ENCODE data around the gene KRTAP3-1. TPM values are rescaled to one million over a fixed set of nuclear protein-coding genes. Genes with fewer than 3 reads are reported as not detected.
"Not testable (repeated sequence)": the region's sequence is repeated elsewhere in the genome, so short reads cannot be mapped to it uniquely, and the experiment has no call there.

The KRTAP3-1 gene
- not detected for total RNA-seq
- not detected for total RNA-seq (2013)

- H3K4me3 Mint-ChIP-seq, result no peak within 1 kb of the TSS
- no peaks in the 10 kb centered on the region for H3K36me3 ChIP-seq (ENCODE audit: control insufficient read depth, insufficient read depth, low read length)
- H3K36me3 Mint-ChIP-seq, result no peaks in the 10 kb centered on the region
- no peak within 1 kb of the TSS for H3K27ac ChIP-seq (ENCODE audit: low read length)
- 93% methylated on average over 6 of the region's 8 CpGs for WGBS (ENCODE audit: insufficient coverage)
- no peaks in the 10 kb centered on the region for H3K4me1 ChIP-seq (ENCODE audit: control insufficient read depth, insufficient read depth, low read length)
- DNase-seq, result no peak
- no peak for ATAC-seq
- no peaks in the 10 kb centered on the region for H3K9me3 ChIP-seq (ENCODE audit: control insufficient read depth, insufficient read depth, low read length)
- no peak within 1 kb of the TSS for H3K4me3 ChIP-seq (ENCODE audit: low read length)
- H3K27me3 ChIP-seq (ENCODE audit: control insufficient read depth, insufficient read depth, low read length), result peaks cover 5% of the 10 kb centered on the region
- TF ChIP-seq, protein P1, sequence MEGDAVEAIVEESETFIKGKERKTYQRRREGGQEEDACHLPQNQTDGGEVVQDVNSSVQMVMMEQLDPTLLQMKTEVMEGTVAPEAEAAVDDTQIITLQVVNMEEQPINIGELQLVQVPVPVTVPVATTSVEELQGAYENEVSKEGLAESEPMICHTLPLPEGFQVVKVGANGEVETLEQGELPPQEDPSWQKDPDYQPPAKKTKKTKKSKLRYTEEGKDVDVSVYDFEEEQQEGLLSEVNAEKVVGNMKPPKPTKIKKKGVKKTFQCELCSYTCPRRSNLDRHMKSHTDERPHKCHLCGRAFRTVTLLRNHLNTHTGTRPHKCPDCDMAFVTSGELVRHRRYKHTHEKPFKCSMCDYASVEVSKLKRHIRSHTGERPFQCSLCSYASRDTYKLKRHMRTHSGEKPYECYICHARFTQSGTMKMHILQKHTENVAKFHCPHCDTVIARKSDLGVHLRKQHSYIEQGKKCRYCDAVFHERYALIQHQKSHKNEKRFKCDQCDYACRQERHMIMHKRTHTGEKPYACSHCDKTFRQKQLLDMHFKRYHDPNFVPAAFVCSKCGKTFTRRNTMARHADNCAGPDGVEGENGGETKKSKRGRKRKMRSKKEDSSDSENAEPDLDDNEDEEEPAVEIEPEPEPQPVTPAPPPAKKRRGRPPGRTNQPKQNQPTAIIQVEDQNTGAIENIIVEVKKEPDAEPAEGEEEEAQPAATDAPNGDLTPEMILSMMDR (IDR thresholded peaks at IDR 0.05), result no peak
- H3K9me3 Mint-ChIP-seq, result no peaks in the 10 kb centered on the region
- H3K27me3 Mint-ChIP-seq (ENCODE audit: low read depth in 2 of 2), result peaks cover 12 to 19% of the 10 kb centered on the region in 2 donors
- no peak within 1 kb of the TSS for H3K27ac Mint-ChIP-seq
- intact Hi-C loops (cut with micrococcal nuclease), result no loop called here
- no peaks in the 10 kb centered on the region for H3K4me1 Mint-ChIP-seq
These were observed at the start of gene KRTAP3-1 for GRCh38 chr17:41008811-41009210. Gene KRTAP3-1 (minus strand): TSS chr17:41009128. CDS start chr17:41009074, 54 bp downstream.

DNA sequence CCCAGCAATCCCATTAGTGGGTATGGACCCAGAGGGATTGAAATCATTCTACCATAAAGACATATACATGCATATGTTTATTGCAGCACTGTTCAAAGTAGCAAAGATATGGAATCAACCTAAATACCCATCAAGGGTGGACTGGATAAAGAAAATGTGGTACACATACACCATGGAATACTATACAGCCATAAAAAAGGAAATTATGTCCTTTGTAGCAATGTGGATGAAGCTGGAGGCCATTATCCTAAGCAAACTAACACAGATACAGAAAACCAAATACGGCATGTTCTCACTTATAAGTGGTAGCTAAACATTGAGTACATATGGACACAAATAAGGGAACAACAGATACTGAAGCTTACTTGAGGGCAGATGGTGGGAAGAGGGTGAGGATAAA lies 48.6 kb upstream of the KRTAP3-1 start:
- no peak overlapping the region for H3K4me3 Mint-ChIP-seq

GRCh38 chr17:41055130-41055529 lies 46.2 kb upstream of the KRTAP3-1 start, which contains the start of gene KRTAP2-2:
Gene KRTAP2-2 (minus strand): TSS chr17:41055230. CDS start chr17:41055211, 19 bp downstream.
- H3K36me3 ChIP-seq (ENCODE audit: control insufficient read depth, insufficient read depth, low read length); H3K4me3 ChIP-seq (ENCODE audit: low read length); DNase-seq; H3K36me3 Mint-ChIP-seq; H3K4me1 Mint-ChIP-seq; H3K27ac Mint-ChIP-seq; intact Hi-C loops (cut with micrococcal nuclease); H3K9me3 Mint-ChIP-seq; H3K27ac ChIP-seq (ENCODE audit: low read length); H3K4me1 ChIP-seq (ENCODE audit: control insufficient read depth, insufficient read depth, low read length); ATAC-seq; H3K4me3 Mint-ChIP-seq; H3K9me3 ChIP-seq (ENCODE audit: control insufficient read depth, insufficient read depth, low read length); H3K27me3 ChIP-seq (ENCODE audit: control insufficient read depth, insufficient read depth, low read length): not testable (repeated sequence)
- peaks cover 16 to 50% of the 10 kb centered on the region in 2 donors for H3K27me3 Mint-ChIP-seq (ENCODE audit: low read depth in 2 of 2)
- WGBS (ENCODE audit: insufficient coverage), result no CpG with 5 or more reads among the region's 6 CpGs

More for the DNA sequence above, 48.6 kb upstream of the KRTAP3-1 start:
- Histone ChIP-seq H3K36me3 (ENCODE audit: control insufficient read depth, insufficient read depth, low read length) (no peaks in the 10 kb centered on the region), H3K9me3 (ENCODE audit: control insufficient read depth, insufficient read depth, low read length) (no peaks in the 10 kb centered on the region), H3K4me3 (ENCODE audit: low read length) (no peak overlapping the region), H3K27me3 (ENCODE audit: control insufficient read depth, insufficient read depth, low read length) (no peaks in the 10 kb centered on the region), H3K4me1 (ENCODE audit: control insufficient read depth, insufficient read depth, low read length) (no peaks in the 10 kb centered on the region), H3K27ac (ENCODE audit: low read length) (no peak overlapping the region)
- WGBS (ENCODE audit: insufficient coverage), result 83% methylated on average over 1 of the region's 1 CpG
- Mint-ChIP-seq H3K27me3 (ENCODE audit: low read depth in 2 of 2) (peaks cover 18 to 59% of the 10 kb centered on the region in 2 donors), H3K36me3 (no peaks in the 10 kb centered on the region), H3K9me3 (peaks cover 2 to 3% of the 10 kb centered on the region in 2 donors), H3K4me1 (no peaks in the 10 kb centered on the region), H3K27ac (no peak overlapping the region)
- DNase-seq, result no peak
- intact Hi-C loops (cut with micrococcal nuclease), result no loop called here
- TF ChIP-seq, protein P1 (IDR thresholded peaks at IDR 0.05), result no peak
- ATAC-seq, result no peak

DNA sequence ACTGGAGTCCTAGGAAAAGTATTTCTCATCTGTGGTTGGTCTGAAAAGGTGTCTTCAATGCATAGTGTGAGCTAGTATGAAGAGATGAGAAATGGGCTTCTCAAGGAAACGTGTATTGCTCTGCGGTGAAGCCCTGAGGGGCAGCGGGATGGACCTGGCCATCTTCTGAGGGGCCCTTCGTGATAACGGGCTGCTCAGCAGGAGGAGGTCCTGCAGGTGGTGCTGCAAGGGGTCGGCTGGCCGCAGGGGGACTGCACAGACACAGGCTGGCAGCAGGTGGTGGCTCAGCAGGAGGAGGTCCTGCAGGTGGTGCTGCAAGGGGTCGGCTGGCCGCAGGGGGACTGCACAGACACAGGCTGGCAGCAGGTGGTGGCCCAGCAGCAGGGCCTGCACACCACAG lies 45.6 kb upstream of the KRTAP3-1 start:
- H3K27me3 ChIP-seq (ENCODE audit: control insufficient read depth, insufficient read depth, low read length); H3K9me3 Mint-ChIP-seq; H3K4me3 Mint-ChIP-seq; H3K27ac ChIP-seq (ENCODE audit: low read length); H3K36me3 Mint-ChIP-seq; intact Hi-C loops (cut with micrococcal nuclease); H3K4me1 ChIP-seq (ENCODE audit: control insufficient read depth, insufficient read depth, low read length); DNase-seq; H3K36me3 ChIP-seq (ENCODE audit: control insufficient read depth, insufficient read depth, low read length); H3K4me1 Mint-ChIP-seq; H3K27ac Mint-ChIP-seq; H3K4me3 ChIP-seq (ENCODE audit: low read length); ATAC-seq; H3K9me3 ChIP-seq (ENCODE audit: control insufficient read depth, insufficient read depth, low read length): not testable (repeated sequence)
- peaks cover 16 to 53% of the 10 kb centered on the region in 2 donors for H3K27me3 Mint-ChIP-seq (ENCODE audit: low read depth in 2 of 2)
- 85% methylated on average over 7 of the region's 9 CpGs for WGBS (ENCODE audit: insufficient coverage)

Data from natural killer cell (primary cell).